Stimulated activated CD8-positive, alpha-beta memory T cell treated with anti-CD3 and anti-CD28 coated beads, Interleukin-15, amount 100 ng/mL, for 4 hours (primary cell): Measurements from ENCODE around the gene ABR.
"Not testable (repeated sequence)": the region's sequence is repeated elsewhere in the genome, so short reads cannot be mapped to it uniquely, and the experiment has no call there.

Source experiments
- DNase-seq, 2 donors: peaks; one replicate each; pipeline ENCODE4 v3.0.0-alpha.2; 2020; ENCODE audit warnings: low read depth in 2 of 2

ABR gene

GRCh38 chr17:1071103-1071825, 108.5 kb downstream of the ABR start:
- DNase-seq: no peak

- DNase-seq: no peak
Measured at GRCh38 chr17:1070411-1070810, 109.4 kb downstream of the ABR start.

GRCh38 chr17:1069847-1070246, 109.9 kb downstream of the ABR start:
- no peak for DNase-seq

- DNase-seq: no peak
Measured at GRCh38 chr17:1068356-1068755, 111.4 kb downstream of the ABR start.

GRCh38 chr17:1067282-1067956, 112.4 kb downstream of the ABR start:
- no peak for DNase-seq

- DNase-seq: not testable (repeated sequence)
Measured at GRCh38 chr17:1065416-1065815, 114.4 kb downstream of the ABR start.

GRCh38 chr17:1060991-1061390, 118.8 kb downstream of the ABR start:
- no peak for DNase-seq

- no peak for DNase-seq
Measured at GRCh38 chr17:1059131-1059795, 120.5 kb downstream of the ABR start.

GRCh38 chr17:1058423-1059130, 121.2 kb downstream of the ABR start:
- DNase-seq: no peak

GRCh38 chr17:1056761-1057160, 123.0 kb downstream of the ABR start:
- no peak for DNase-seq

GRCh38 chr17:1055751-1056645, 123.8 kb downstream of the ABR start:
- no peak for DNase-seq

- no peak for DNase-seq
Measured at GRCh38 chr17:1055231-1055630, 124.5 kb downstream of the ABR start.

- no peak for DNase-seq
Measured at GRCh38 chr17:1054656-1055055, 125.1 kb downstream of the ABR start.

GRCh38 chr17:1053661-1054360, 126.0 kb downstream of the ABR start:
- no peak for DNase-seq

GRCh38 chr17:1050996-1051925, 128.5 kb downstream of the ABR start:
- no peak for DNase-seq

GRCh38 chr17:1050246-1050995, 129.4 kb downstream of the ABR start:
- no peak for DNase-seq

GRCh38 chr17:1049446-1050225, 130.1 kb downstream of the ABR start:
- DNase-seq: no peak

- not testable (repeated sequence) for DNase-seq
Measured at GRCh38 chr17:1048516-1049115, 131.2 kb downstream of the ABR start.
